ENCODE results near the gene PARD6B.
"Not testable (repeated sequence)": the region's sequence is repeated elsewhere in the genome, so short reads cannot be mapped to it uniquely, and the experiment has no call there.

DNA sequence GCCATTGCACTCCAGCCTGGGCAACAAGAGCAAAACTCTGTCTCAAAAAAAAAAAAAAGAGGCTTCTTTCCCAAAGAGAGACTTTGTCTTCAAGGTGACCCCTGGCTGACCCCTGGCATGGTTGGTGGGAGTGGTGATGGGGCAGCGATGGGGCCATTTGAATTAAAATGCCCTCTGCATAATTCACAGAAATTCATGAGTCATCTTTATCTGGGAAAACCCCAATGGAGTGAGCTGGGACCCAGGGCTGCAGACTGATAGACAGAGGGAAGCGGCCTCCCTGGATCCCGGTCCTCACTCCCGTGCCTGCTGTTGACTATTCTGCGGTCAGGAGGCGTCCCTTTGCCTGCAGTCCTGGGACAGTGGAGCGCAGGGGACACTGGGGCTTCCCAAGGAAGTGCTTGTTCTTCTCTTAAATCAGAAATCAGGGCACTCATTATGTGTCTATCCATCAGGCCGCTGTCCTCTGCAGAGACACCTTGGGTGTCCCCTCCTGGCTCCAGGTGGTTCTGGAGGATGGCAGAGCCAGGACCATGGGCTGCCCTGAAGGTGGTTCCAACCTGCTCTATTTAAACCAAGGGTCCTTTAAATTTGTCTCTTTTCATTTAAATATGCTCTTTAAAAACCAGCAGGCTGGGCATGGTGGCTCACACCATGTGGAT lies 40.2 kb downstream of the PARD6B start:
- TF ChIP-seq CTCF (IDR thresholded peaks at IDR 0.05); EZH2 (IDR thresholded peaks at IDR 0.05; ENCODE audit: borderline replicate concordance, insufficient read depth, low read depth, low read length, poor library complexity, severe bottlenecking): not testable (repeated sequence)
